Ishikawa (cell line): ENCODE data around the gene SLC24A3.

Experiments
- CEBPB ChIP-seq: IDR thresholded peaks from 2 replicates; pipeline ENCODE4 v1.6.1; 2012
- CREB1 ChIP-seq: IDR thresholded peaks from 2 replicates; pipeline ENCODE4 v1.6.1; 2012; ENCODE audit warnings: low read depth
- EGR1 ChIP-seq: IDR thresholded peaks from 2 replicates; pipeline ENCODE4 v1.6.1; 2012
- FOXM1 ChIP-seq: IDR thresholded peaks from 2 replicates; pipeline ENCODE4 v1.6.1; 2012; ENCODE audit warnings: low read depth, borderline replicate concordance
- MAX ChIP-seq: IDR thresholded peaks from 2 replicates; pipeline ENCODE4 v1.6.1; 2012
- RAD21 ChIP-seq: IDR thresholded peaks from 2 replicates; pipeline ENCODE4 v1.6.1; 2012; ENCODE audit warnings: low read depth
- TAF1 ChIP-seq: IDR thresholded peaks from 2 replicates; pipeline ENCODE4 v1.6.1; 2012; ENCODE audit warnings: low read depth, mild to moderate bottlenecking
- TEAD4 ChIP-seq: IDR thresholded peaks from 2 replicates; pipeline ENCODE4 v1.6.1; 2012
- TF ChIP-seq, protein P1 (sequence below): IDR thresholded peaks from 2 replicates; pipeline ENCODE4 v1.6.1; 2012

GRCh38 chr20:19745106-19745505 is 532.7 kb downstream of the SLC24A3 start:
- no peak for TF ChIP-seq TEAD4
- no peak for TF ChIP-seq FOXM1
- no peak for TF ChIP-seq CREB1
- no peak for TF ChIP-seq RAD21
- TF ChIP-seq TAF1: no peak
- TF ChIP-seq MAX: no peak
- no peak for TF ChIP-seq CEBPB
- TF ChIP-seq, protein P1, sequence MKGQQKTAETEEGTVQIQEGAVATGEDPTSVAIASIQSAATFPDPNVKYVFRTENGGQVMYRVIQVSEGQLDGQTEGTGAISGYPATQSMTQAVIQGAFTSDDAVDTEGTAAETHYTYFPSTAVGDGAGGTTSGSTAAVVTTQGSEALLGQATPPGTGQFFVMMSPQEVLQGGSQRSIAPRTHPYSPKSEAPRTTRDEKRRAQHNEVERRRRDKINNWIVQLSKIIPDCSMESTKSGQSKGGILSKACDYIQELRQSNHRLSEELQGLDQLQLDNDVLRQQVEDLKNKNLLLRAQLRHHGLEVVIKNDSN: no peak
- TF ChIP-seq EGR1: no peak
